ENCODE results near the gene NUP54. TPM values are rescaled to one million over a fixed set of nuclear protein-coding genes. Genes with fewer than 3 reads are reported as not detected.

The NUP54 gene
- total and polyA plus RNA-seq, 9 of the 15 experiments (the other 6 are each of a cell fraction or from before 2014, with no cell fraction given): 29.6 to 115 (median 67.7) TPM

- no peak overlapping the region for H3K4me2 ChIP-seq (ENCODE audit: insufficient read depth, low read length)
- no peaks in the 10 kb centered on the region for H4K20me1 ChIP-seq (replicated peaks; ENCODE audit: control insufficient read depth, insufficient read depth, low read length)
- ChIA-PET POLR2A (no interaction called here), CTCF (ENCODE audit: low intra/inter-chr PET ratio) (no interaction called here)
- peaks cover 7% of the 10 kb centered on the region; the same call in 2 of the 3 replicates for H3K79me2 ChIP-seq (ENCODE audit: control insufficient read depth, insufficient read depth, low read length)
- no peak overlapping the region for H3K9ac ChIP-seq (ENCODE audit: insufficient read depth in 1 of 2, low read depth in 2 of 2, low read length in 2 of 2)
- no peak overlapping the region for H3K4me3 ChIP-seq
- ATAC-seq (no peak), DNase-seq (ENCODE audit: extremely low read depth in 1 of 4, low spot score in 3 of 4) (no peak), FAIRE-seq (no peak)
- H3K27ac ChIP-seq (ENCODE audit: extremely low read depth, low read depth, low read length): no peak overlapping the region
- intact Hi-C loops (cut with micrococcal nuclease) (no loop called here), in situ Hi-C loops (cut with MboI) (no loop called here)
- BruUV-seq (replicated peaks): no TSS peak
- no peaks in the 10 kb centered on the region for H3K4me1 ChIP-seq (replicated peaks in 1 of 2; ENCODE audit: control insufficient read depth in 2 of 2, insufficient read depth in 2 of 2, low read length in 2 of 2)
- H3K9me1 ChIP-seq (ENCODE audit: control insufficient read depth, insufficient read depth, low read length): no peaks in the 10 kb centered on the region
- H3K9me3 ChIP-seq (replicated peaks; ENCODE audit: control insufficient read depth, insufficient read depth, low read depth, low read length): no peaks in the 10 kb centered on the region
- H3K36me3 ChIP-seq (ENCODE audit: control insufficient read depth, insufficient read depth, low read length): peaks cover 90% of the 10 kb centered on the region
- no peak overlapping the region for H2AFZ ChIP-seq (ENCODE audit: low read depth, low read length)
- no peaks in the 10 kb centered on the region for H3K27me3 ChIP-seq (ENCODE audit: control insufficient read depth in 2 of 2, insufficient read depth in 2 of 2, low read length in 2 of 2)
- TF ChIP-seq ZNF174 (CRISPR knock-in tag; IDR thresholded peaks at IDR 0.05): no peak
- no peak for TF ChIP-seq IRF9 (tag; IDR thresholded peaks at IDR 0.05)
- TF ChIP-seq XRCC5 (IDR thresholded peaks at IDR 0.05; ENCODE audit: low read depth, low read length): no peak
- no peak for TF ChIP-seq CBFB (CRISPR knock-in tag; IDR thresholded peaks at IDR 0.05)
- TF ChIP-seq JUND (IDR thresholded peaks at IDR 0.05; ENCODE audit: borderline replicate concordance, low read depth, low read length): no peak
- no peak for TF ChIP-seq JUND (tag; IDR thresholded peaks at IDR 0.05; ENCODE audit: borderline replicate concordance, low read depth, low read length)
- no peak for TF ChIP-seq TEAD1 (CRISPR knock-in tag; IDR thresholded peaks at IDR 0.05)
- TF ChIP-seq ZNF282 (CRISPR knock-in tag; IDR thresholded peaks at IDR 0.05): no peak
- no peak for TF ChIP-seq PRDM10 (IDR thresholded peaks at IDR 0.05; ENCODE audit: partially characterized antibody)
- TF ChIP-seq ZNF431 (CRISPR knock-in tag; IDR thresholded peaks at IDR 0.05): no peak
- no peak for TF ChIP-seq SMARCA4 (IDR thresholded peaks at IDR 0.05)
These were observed 22.4 kb downstream of the NUP54 start for GRCh38 chr4:76125816-76126215.

All from K562 (cell line).